NK-92 (cell line): Measurements from ENCODE around the gene CTSO.
"Not testable (repeated sequence)": the region's sequence is repeated elsewhere in the genome, so short reads cannot be mapped to it uniquely, and the experiment has no call there.

ENCODE experiments used
- DNase-seq: peaks from one replicate; lab custom pipeline; 2025; ENCODE audit not compliant: unreplicated experiment; lab: John Stamatoyannopoulos, UW

The CTSO gene

GRCh38 chr4:155956461-155956860 lies 2.8 kb upstream of the CTSO start:
- no peak for DNase-seq

GRCh38 chr4:155954939-155955338 lies 1.3 kb upstream of the CTSO start:
- no peak for DNase-seq

GRCh38 chr4:155954118-155954685 lies 536 bp upstream of the CTSO start:
- DNase-seq = no peak

- no peak for DNase-seq
Observed at GRCh38 chr4:155952501-155952901, 1.2 kb downstream of the CTSO start.

GRCh38 chr4:155950461-155950860 lies 3.2 kb downstream of the CTSO start:
- DNase-seq = no peak

GRCh38 chr4:155948541-155948940 lies 5.1 kb downstream of the CTSO start:
- DNase-seq = no peak

- DNase-seq = no peak
Observed at GRCh38 chr4:155946486-155946885, 7.2 kb downstream of the CTSO start.

- DNase-seq = no peak
Observed at GRCh38 chr4:155944516-155944915, 9.2 kb downstream of the CTSO start.

GRCh38 chr4:155943605-155944291 lies 9.9 kb downstream of the CTSO start:
- no peak for DNase-seq

- no peak for DNase-seq
Observed at GRCh38 chr4:155941820-155942219, 11.8 kb downstream of the CTSO start.

- no peak for DNase-seq
Observed at GRCh38 chr4:155941085-155941790, 12.4 kb downstream of the CTSO start.

GRCh38 chr4:155935389-155935986 lies 18.2 kb downstream of the CTSO start:
- no peak for DNase-seq

GRCh38 chr4:155934634-155935033 lies 19.0 kb downstream of the CTSO start:
- not testable (repeated sequence) for DNase-seq

GRCh38 chr4:155931634-155932033 lies 22.0 kb downstream of the CTSO start:
- DNase-seq = no peak

GRCh38 chr4:155930330-155930729 lies 23.3 kb downstream of the CTSO start:
- DNase-seq = no peak

GRCh38 chr4:155929833-155930232 lies 23.8 kb downstream of the CTSO start:
- no peak for DNase-seq

- DNase-seq = no peak
Observed at GRCh38 chr4:155924637-155925036, 29.0 kb downstream of the CTSO start.

- DNase-seq = no peak
Observed at GRCh38 chr4:155921597-155921996, 32.1 kb downstream of the CTSO start.

- DNase-seq = no peak
Observed at GRCh38 chr4:155914782-155915181, 38.9 kb downstream of the CTSO start.

- no peak for DNase-seq
Observed at GRCh38 chr4:155911905-155912304, 41.8 kb downstream of the CTSO start.

- no peak for DNase-seq
Observed at GRCh38 chr4:155909615-155910226, 43.9 kb downstream of the CTSO start.
